H1 (cell line): ENCODE measurements around the gene HJURP. TPM values are rescaled to one million over a fixed set of nuclear protein-coding genes. Genes with fewer than 3 reads are reported as not detected.

Source experiments
- CTCF ChIA-PET: fragments of 300-600 bp; sonication (Branson Sonifier 250); formaldehyde crosslinking; loops from one replicate; lab custom pipeline; 2021; ENCODE audit not compliant: partially characterized antibody; lab: Charles Lee
- POLR2A ChIA-PET: fragments of 300-600 bp; sonication (Branson Sonifier 250); formaldehyde crosslinking; loops from one replicate; lab custom pipeline; 2021; ENCODE audit warnings: inconsistent platforms; ENCODE audit not compliant: partially characterized antibody; lab: Charles Lee
- DNase-seq, 2 experiments: peaks; one replicate each; pipeline versions ENCODE4 v3.0.0 to v3.0.0-alpha.2; 2010 to 2022; ENCODE audit warnings: low spot score in 2 of 2, low read depth in 1 of 2, mixed read lengths in 1 of 2
- FAIRE-seq: peaks from 2 replicates; lab custom pipeline; 2011; peaks lifted over from hg19 to GRCh38; lab: Jason Lieb, UNC
- H2AFZ ChIP-seq: 2 replicates; pipeline ENCODE4 v1.8.1; 2012; ENCODE audit warnings: low read length, inconsistent platforms
- H2AK5ac ChIP-seq: 2 replicates; pipeline ENCODE4 v1.6.1; 2013; ENCODE audit warnings: low read depth, low read length
- H2BK120ac ChIP-seq: replicated peaks from 2 replicates; pipeline ENCODE3; 2013; ENCODE audit warnings: low read depth, low read length, inconsistent platforms
- H2BK12ac ChIP-seq: 2 replicates; pipeline ENCODE4 v1.6.1; 2013; ENCODE audit warnings: low read depth, low read length
- H2BK15ac ChIP-seq: 2 replicates; pipeline ENCODE4 v1.6.1; 2013; ENCODE audit warnings: low read length
- H2BK20ac ChIP-seq: 2 replicates; pipeline ENCODE4 v1.6.1; 2013; ENCODE audit warnings: low read length
- H2BK5ac ChIP-seq: 2 replicates; pipeline ENCODE4 v1.6.1; 2013; ENCODE audit warnings: low read depth, low read length
- H3K14ac ChIP-seq: 2 replicates; pipeline ENCODE4 v1.6.1; 2013; ENCODE audit warnings: inconsistent platforms; ENCODE audit not compliant: insufficient read length
- H3K18ac ChIP-seq: 2 replicates; pipeline ENCODE4 v1.6.1; 2013; ENCODE audit warnings: low read length; ENCODE audit errors: extremely low read depth
- H3K23ac ChIP-seq: 2 replicates; pipeline ENCODE4 v1.6.1; 2013; ENCODE audit warnings: inconsistent platforms; ENCODE audit not compliant: insufficient read length
- H3K23me2 ChIP-seq: 2 replicates; pipeline ENCODE4 v1.6.1; 2013; ENCODE audit warnings: low read depth, low read length
- H3K27ac ChIP-seq: 2 replicates; pipeline ENCODE4 v1.6.1; 2011; ENCODE audit warnings: low read depth, low read length, inconsistent platforms
- H3K27me3 ChIP-seq, 4 experiments: replicated peaks in 1 of 4; 1 replicate in 1 of 4; 2 replicates in 3 of 4; pipeline versions ENCODE4 v1.6.1 to v1.8.1; 2011 to 2013; ENCODE audit warnings: low read length in 3 of 4, mild to moderate bottlenecking in 3 of 4, inconsistent platforms in 2 of 4, mixed read lengths in 2 of 4, moderate library complexity in 1 of 4; ENCODE audit not compliant: control insufficient read depth in 3 of 4, insufficient read depth in 3 of 4; ENCODE audit errors: extremely low read depth in 1 of 4
- H3K36me3 ChIP-seq, 4 experiments: 2 replicates each; pipeline versions ENCODE4 v1.6.1 to v1.8.1; 2011 to 2013; ENCODE audit warnings: mild to moderate bottlenecking in 4 of 4, low read length in 3 of 4, moderate library complexity in 2 of 4, control low read depth in 1 of 4, inconsistent platforms in 1 of 4; ENCODE audit not compliant: insufficient read depth in 4 of 4, control insufficient read depth in 2 of 4
- H3K4ac ChIP-seq: replicated peaks from 2 replicates; pipeline ENCODE3; 2013; ENCODE audit warnings: low read length, low read depth, mixed read lengths, inconsistent platforms; ENCODE audit not compliant: insufficient read length
- H3K4me1 ChIP-seq, 4 experiments: replicated peaks in 1 of 4; 1 replicate in 1 of 4; 2 replicates in 3 of 4; pipeline versions ENCODE4 v1.6.1 to v1.8.1; 2011 to 2013; ENCODE audit warnings: low read length in 3 of 4, inconsistent platforms in 2 of 4, mixed read lengths in 1 of 4; ENCODE audit not compliant: insufficient read depth in 4 of 4, control insufficient read depth in 3 of 4
- H3K4me2 ChIP-seq, 2 experiments: 2 replicates each; pipeline versions ENCODE4 v1.6.1 to v1.8.1; 2011 to 2013; ENCODE audit warnings: low read depth in 2 of 2, low read length in 2 of 2, control low read depth in 1 of 2, inconsistent platforms in 1 of 2, mild to moderate bottlenecking in 1 of 2; ENCODE audit not compliant: insufficient read depth in 1 of 2
- H3K4me3 ChIP-seq, 4 experiments: fragments of 200-600, 300-600 bp in 1 of 4; sonication (generic), shearing (Covaris generic), sonication (Bioruptor Twin) in 1 of 4; 2 replicates each; pipeline versions ENCODE4 v1.5.1 to v1.8.1; 2011 to 2016; ENCODE audit warnings: low read length in 4 of 4, low read depth in 3 of 4, control low read depth in 2 of 4, inconsistent platforms in 2 of 4, mild to moderate bottlenecking in 2 of 4, mixed read lengths in 1 of 4, moderate library complexity in 1 of 4; ENCODE audit not compliant: insufficient read depth in 2 of 4; ENCODE audit errors: extremely low read depth in 1 of 4
- H3K56ac ChIP-seq: replicated peaks from 2 replicates; pipeline ENCODE3; 2013; ENCODE audit warnings: low read depth, mild to moderate bottlenecking, mixed read lengths, low read length, inconsistent platforms; ENCODE audit not compliant: insufficient read length
- H3K79me1 ChIP-seq: 2 replicates; pipeline ENCODE4 v1.6.1; 2013; ENCODE audit warnings: low read depth, low read length, control low read depth
- H3K79me2 ChIP-seq, 2 experiments: 2 replicates each; pipeline versions ENCODE4 v1.6.1 to v1.8.1; 2012 to 2013; ENCODE audit warnings: low read length in 2 of 2, mild to moderate bottlenecking in 2 of 2, inconsistent platforms in 1 of 2; ENCODE audit not compliant: insufficient read depth in 2 of 2, control insufficient read depth in 1 of 2
- H3K9ac ChIP-seq, 4 experiments: replicated peaks in 1 of 4; 1 replicate in 1 of 4; 2 replicates in 3 of 4; pipeline versions ENCODE4 v1.6.1 to v1.8.1; 2011 to 2013; ENCODE audit warnings: low read depth in 3 of 4, low read length in 3 of 4, control low read depth in 2 of 4, mild to moderate bottlenecking in 2 of 4, moderate library complexity in 2 of 4, inconsistent platforms in 1 of 4; ENCODE audit errors: extremely low read depth in 1 of 4
- H3K9me3 ChIP-seq, 2 experiments: 2 replicates each; pipeline versions ENCODE4 v1.6.1 to v1.8.1; 2012 to 2013; ENCODE audit warnings: mild to moderate bottlenecking in 2 of 2, moderate library complexity in 2 of 2, control low read depth in 1 of 2, inconsistent platforms in 1 of 2, low read depth in 1 of 2, low read length in 1 of 2, mixed read lengths in 1 of 2; ENCODE audit not compliant: insufficient read depth in 2 of 2
- H4K20me1 ChIP-seq, 2 experiments: replicated peaks in 1 of 2; 2 replicates each; pipeline versions ENCODE3 to v1.8.1; 2011 to 2013; ENCODE audit warnings: inconsistent platforms in 2 of 2, low read length in 2 of 2, mild to moderate bottlenecking in 1 of 2; ENCODE audit not compliant: insufficient read depth in 2 of 2, control insufficient read depth in 1 of 2
- H4K5ac ChIP-seq: 2 replicates; pipeline ENCODE4 v1.6.1; 2013; ENCODE audit warnings: low read length, low read depth, mixed read lengths, inconsistent platforms; ENCODE audit not compliant: insufficient read length
- H4K8ac ChIP-seq: 2 replicates; pipeline ENCODE4 v1.8.0; 2013; ENCODE audit warnings: mild to moderate bottlenecking, moderate library complexity, low read length, inconsistent platforms; ENCODE audit not compliant: insufficient read depth; ENCODE audit errors: extremely low read depth
- H4K91ac ChIP-seq: replicated peaks from 2 replicates; pipeline ENCODE3; 2013; ENCODE audit warnings: low read length, mixed read lengths, inconsistent platforms; ENCODE audit not compliant: insufficient read length
- HDAC2 ChIP-seq, 2 experiments: fragments of 300-600 bp in 1 of 2; sonication (generic) in 1 of 2; IDR thresholded peaks; 2 replicates each; pipeline ENCODE4 v1.6.1; 2011 to 2012; ENCODE audit warnings: low read depth in 2 of 2, low read length in 2 of 2, mild to moderate bottlenecking in 2 of 2, moderate library complexity in 2 of 2, borderline replicate concordance in 1 of 2, inconsistent platforms in 1 of 2
- KDM1A ChIP-seq: fragments of 200-600, 300-600 bp; sonication (generic); IDR thresholded peaks from 2 replicates; pipeline ENCODE4 v1.7.1; 2016; ENCODE audit warnings: mild to moderate bottlenecking, low read length, borderline replicate concordance
- KDM4A ChIP-seq: IDR thresholded peaks from one replicate; pipeline ENCODE4 v1.7.1; 2012; ENCODE audit warnings: low read depth, mild to moderate bottlenecking, moderate library complexity, low read length, inconsistent platforms; ENCODE audit not compliant: severe bottlenecking
- WGBS, 2 experiments: shearing (Covaris generic) in 1 of 2; methylation state at CpG; one replicate each; pipeline versions ENCODE4 v1.1.6 to v1.1.7; 2013 to 2015; ENCODE audit warnings: low lambda C conversion rate in 2 of 2, mixed read lengths in 2 of 2, inconsistent platforms in 1 of 2, low coverage in 1 of 2, missing lambda C conversion rate in 1 of 2; ENCODE audit not compliant: insufficient replicate concordance in 2 of 2, insufficient coverage in 1 of 2, insufficient read length in 1 of 2; ENCODE audit errors: extremely low coverage in 1 of 2, missing lambda C conversion rate in 1 of 2; 5-methylcytosine and 5-hydroxymethylcytosine counted together
- polyA plus RNA-seq, 7 experiments: library from polyadenylated mRNA; depleted of rRNA in 3 of 7; stranded (reverse) in 5 of 7; unstranded in 2 of 7; fragments of >200 nt in 5 of 7; fragments of 200-250 nt in 2 of 7; gene quantifications; 1 replicate in 5 of 7; 2 replicates in 1 of 7; 4 replicates in 1 of 7; pipeline versions ENCODE4 v1.2.1 to v1.2.3, GENCODE V29; 2011 to 2013; ENCODE audit warnings: missing spikeins in 2 of 7, mixed read lengths in 2 of 7
- total RNA-seq: library from RNA; stranded (reverse); fragmentation: NEBNext Ultra II Directional; extraction: Animal tissue kit (Norgen Biotek cat#: 25700); gene quantifications from 2 replicates; pipeline ENCODE4 v1.2.1, GENCODE V29; 2021

The HJURP gene
- total and polyA plus RNA-seq, 2 of the 8 experiments (the other 6 are each of a cell fraction or from before 2014, with no cell fraction given): 49.3 to 60.5 TPM

DNA sequence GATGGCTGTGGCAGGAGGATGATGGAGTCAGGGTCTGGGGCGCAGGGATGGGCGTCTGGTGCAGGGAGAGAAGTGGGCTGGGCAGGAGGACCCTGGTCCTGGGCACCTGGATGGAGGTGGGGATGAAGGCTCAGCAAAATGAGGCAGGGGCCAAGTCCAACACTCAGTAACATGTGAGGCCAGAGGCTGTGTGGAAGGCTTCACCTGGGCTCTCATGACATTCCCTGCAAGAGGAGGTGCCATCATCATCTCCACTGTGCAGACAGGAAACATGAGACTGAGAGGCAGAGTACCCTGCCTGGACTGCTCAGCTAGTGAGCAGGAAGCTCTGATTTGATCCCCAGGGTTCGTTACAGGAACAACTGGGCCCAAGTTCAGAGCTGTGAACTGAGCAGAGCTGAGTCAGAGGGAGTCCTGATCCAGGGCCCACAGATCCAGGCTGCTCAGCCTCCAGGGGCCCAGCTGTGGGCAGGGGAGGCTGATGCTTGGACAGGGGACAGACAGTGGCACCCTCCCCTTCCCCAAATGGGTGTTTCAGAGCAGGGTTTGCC, 36.9 kb downstream of the HJURP start:
- no peak overlapping the region for H3K9ac ChIP-seq
- H3K4me2 ChIP-seq: no peak overlapping the region
- 84% methylated on average over 3 of the region's 3 CpGs; no CpG with 5 or more reads in 1 of the 2 experiments for WGBS, 2 experiments
- POLR2A ChIA-PET: no interaction called here
- no peak overlapping the region for H3K4ac ChIP-seq
- no peak overlapping the region for H2BK12ac ChIP-seq
- no peak for FAIRE-seq
- no peaks in the 10 kb centered on the region for H3K4me1 ChIP-seq
- no peak overlapping the region for H3K18ac ChIP-seq
- no peaks in the 10 kb centered on the region for H4K20me1 ChIP-seq
- H4K5ac ChIP-seq: no peak overlapping the region
- H2BK20ac ChIP-seq: no peak overlapping the region
- no peak overlapping the region for H2AK5ac ChIP-seq
- H3K9me3 ChIP-seq: no peaks in the 10 kb centered on the region
- H2BK15ac ChIP-seq: no peak overlapping the region
- H2BK5ac ChIP-seq: no peak overlapping the region
- H3K56ac ChIP-seq: no peak overlapping the region
- CTCF ChIA-PET: interaction anchor here (2.6 kb wide), 1 partner anchor 15 kb away, joined by 11 read pairs; no protein-coding TSS in a partner anchor
- H3K23me2 ChIP-seq: no peaks in the 10 kb centered on the region
- no peak overlapping the region for H3K14ac ChIP-seq
- no peak overlapping the region for H2AFZ ChIP-seq
- no peak overlapping the region for H3K4me3 ChIP-seq
- H3K27ac ChIP-seq: no peak overlapping the region
- no peaks in the 10 kb centered on the region for H3K79me2 ChIP-seq
- no peaks in the 10 kb centered on the region for H3K36me3 ChIP-seq
- DNase-seq: no peak
- no peak overlapping the region for H3K23ac ChIP-seq
- H2BK120ac ChIP-seq: no peak overlapping the region
- H3K27me3 ChIP-seq: no peaks in the 10 kb centered on the region
- H3K79me1 ChIP-seq: no peaks in the 10 kb centered on the region
- no peak overlapping the region for H4K91ac ChIP-seq
- H4K8ac ChIP-seq: no peak overlapping the region
- TF ChIP-seq KDM1A: no peak
- TF ChIP-seq KDM4A: no peak
- no peak for TF ChIP-seq HDAC2 (IDR thresholded peaks at IDR 0.05; ENCODE audit: borderline replicate concordance in 1 of 2, low read depth in 2 of 2, low read length in 2 of 2)
